ENCODE results near the gene PTPRF.

The PTPRF gene

GRCh38 chr1:43616383-43616782 is 85.7 kb downstream of the PTPRF start:
- Histone ChIP-seq H3K27ac (ENCODE audit: low read length) (no peak overlapping the region), H3K4me3 (ENCODE audit: low read length) (no peak overlapping the region), H3K36me3 (ENCODE audit: control insufficient read depth, low read depth, low read length) (peaks cover 63% of the 10 kb centered on the region), H3K4me1 (ENCODE audit: control insufficient read depth, low read depth, low read length) (no peaks in the 10 kb centered on the region), H3K27me3 (ENCODE audit: control insufficient read depth, insufficient read depth, low read length) (no peaks in the 10 kb centered on the region), H3K9ac (ENCODE audit: low read length) (no peak overlapping the region), H3K9me3 (ENCODE audit: control insufficient read depth, low read depth, low read length) (no peaks in the 10 kb centered on the region)

- H3K36me3 ChIP-seq (ENCODE audit: control insufficient read depth, low read depth, low read length) = peaks cover 68% of the 10 kb centered on the region
- no peak overlapping the region for H3K9ac ChIP-seq (ENCODE audit: low read length)
- H3K9me3 ChIP-seq (ENCODE audit: control insufficient read depth, low read depth, low read length) = no peaks in the 10 kb centered on the region
- no peak overlapping the region for H3K4me3 ChIP-seq (ENCODE audit: low read length)
- no peaks in the 10 kb centered on the region for H3K27me3 ChIP-seq (ENCODE audit: control insufficient read depth, insufficient read depth, low read length)
- no peak overlapping the region for H3K27ac ChIP-seq (ENCODE audit: low read length)
- H3K4me1 ChIP-seq (ENCODE audit: control insufficient read depth, low read depth, low read length) = no peaks in the 10 kb centered on the region
Observed at GRCh38 chr1:43617011-43617410, 86.3 kb downstream of the PTPRF start.

GRCh38 chr1:43617668-43618067 is 87.0 kb downstream of the PTPRF start:
- no peaks in the 10 kb centered on the region for H3K4me1 ChIP-seq (ENCODE audit: control insufficient read depth, low read depth, low read length)
- peaks cover 74% of the 10 kb centered on the region for H3K36me3 ChIP-seq (ENCODE audit: control insufficient read depth, low read depth, low read length)

GRCh38 chr1:43618521-43619313 is 88.0 kb downstream of the PTPRF start:
- Histone ChIP-seq H3K9me3 (ENCODE audit: control insufficient read depth, low read depth, low read length) (no peaks in the 10 kb centered on the region), H3K27me3 (ENCODE audit: control insufficient read depth, insufficient read depth, low read length) (no peaks in the 10 kb centered on the region), H3K36me3 (ENCODE audit: control insufficient read depth, low read depth, low read length) (peaks cover 71% of the 10 kb centered on the region), H3K27ac (ENCODE audit: low read length) (no peak overlapping the region), H3K4me1 (ENCODE audit: control insufficient read depth, low read depth, low read length) (no peaks in the 10 kb centered on the region), H3K9ac (ENCODE audit: low read length) (no peak overlapping the region), H3K4me3 (ENCODE audit: low read length) (no peak overlapping the region)

More at GRCh38 chr1:43617668-43618067, 87.0 kb downstream of the PTPRF start:
- Histone ChIP-seq H3K27ac (ENCODE audit: low read length) (no peak overlapping the region), H3K9me3 (ENCODE audit: control insufficient read depth, low read depth, low read length) (no peaks in the 10 kb centered on the region), H3K27me3 (ENCODE audit: control insufficient read depth, insufficient read depth, low read length) (no peaks in the 10 kb centered on the region), H3K4me3 (ENCODE audit: low read length) (no peak overlapping the region), H3K9ac (ENCODE audit: low read length) (no peak overlapping the region)

DNA sequence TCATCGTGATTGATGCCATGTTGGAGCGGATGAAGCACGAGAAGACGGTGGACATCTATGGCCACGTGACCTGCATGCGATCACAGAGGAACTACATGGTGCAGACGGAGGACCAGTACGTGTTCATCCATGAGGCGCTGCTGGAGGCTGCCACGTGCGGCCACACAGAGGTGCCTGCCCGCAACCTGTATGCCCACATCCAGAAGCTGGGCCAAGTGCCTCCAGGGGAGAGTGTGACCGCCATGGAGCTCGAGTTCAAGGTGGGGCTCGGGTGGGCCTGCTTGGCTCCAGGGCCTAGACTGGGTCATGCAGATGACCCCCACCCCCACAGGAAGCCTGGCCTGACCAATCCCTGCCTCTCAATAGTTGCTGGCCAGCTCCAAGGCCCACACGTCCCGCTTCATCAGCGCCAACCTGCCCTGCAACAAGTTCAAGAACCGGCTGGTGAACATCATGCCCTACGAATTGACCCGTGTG is 88.7 kb downstream of the PTPRF start:
- no peak overlapping the region for H3K27ac ChIP-seq (ENCODE audit: low read length)
- no peak overlapping the region for H3K4me3 ChIP-seq (ENCODE audit: low read length)
- H3K36me3 ChIP-seq (ENCODE audit: control insufficient read depth, low read depth, low read length) = peaks cover 66% of the 10 kb centered on the region
- no peak overlapping the region for H3K9ac ChIP-seq (ENCODE audit: low read length)
- H3K9me3 ChIP-seq (ENCODE audit: control insufficient read depth, low read depth, low read length) = no peaks in the 10 kb centered on the region
- H3K4me1 ChIP-seq (ENCODE audit: control insufficient read depth, low read depth, low read length) = no peaks in the 10 kb centered on the region
- H3K27me3 ChIP-seq (ENCODE audit: control insufficient read depth, insufficient read depth, low read length) = no peaks in the 10 kb centered on the region

- Histone ChIP-seq H3K9me3 (ENCODE audit: control insufficient read depth, low read depth, low read length) (no peaks in the 10 kb centered on the region), H3K27me3 (ENCODE audit: control insufficient read depth, insufficient read depth, low read length) (no peaks in the 10 kb centered on the region), H3K4me1 (ENCODE audit: control insufficient read depth, low read depth, low read length) (no peaks in the 10 kb centered on the region), H3K27ac (ENCODE audit: low read length) (no peak overlapping the region), H3K36me3 (ENCODE audit: control insufficient read depth, low read depth, low read length) (peaks cover 66% of the 10 kb centered on the region), H3K9ac (ENCODE audit: low read length) (no peak overlapping the region), H3K4me3 (ENCODE audit: low read length) (no peak overlapping the region)
Observed at GRCh38 chr1:43619996-43620920, 89.6 kb downstream of the PTPRF start.

DNA sequence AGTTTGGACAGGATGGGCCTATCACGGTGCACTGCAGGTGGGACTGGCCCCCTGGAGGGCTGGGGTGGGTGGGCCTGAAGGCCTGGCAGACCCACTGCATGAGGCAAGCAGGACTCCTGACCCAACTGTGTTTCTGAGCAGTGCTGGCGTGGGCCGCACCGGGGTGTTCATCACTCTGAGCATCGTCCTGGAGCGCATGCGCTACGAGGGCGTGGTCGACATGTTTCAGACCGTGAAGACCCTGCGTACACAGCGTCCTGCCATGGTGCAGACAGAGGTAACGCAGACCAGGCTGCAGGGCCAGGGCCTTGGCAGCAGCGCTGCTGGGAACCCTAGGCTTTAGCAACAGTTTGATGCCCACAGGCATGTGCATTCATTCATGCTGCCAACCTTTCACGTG is 90.3 kb downstream of the PTPRF start:
- Histone ChIP-seq H3K4me3 (ENCODE audit: low read length) (no peak overlapping the region), H3K27ac (ENCODE audit: low read length) (no peak overlapping the region), H3K9me3 (ENCODE audit: control insufficient read depth, low read depth, low read length) (no peaks in the 10 kb centered on the region), H3K27me3 (ENCODE audit: control insufficient read depth, insufficient read depth, low read length) (no peaks in the 10 kb centered on the region), H3K4me1 (ENCODE audit: control insufficient read depth, low read depth, low read length) (no peaks in the 10 kb centered on the region), H3K36me3 (ENCODE audit: control insufficient read depth, low read depth, low read length) (peaks cover 63% of the 10 kb centered on the region), H3K9ac (ENCODE audit: low read length) (no peak overlapping the region)

DNA sequence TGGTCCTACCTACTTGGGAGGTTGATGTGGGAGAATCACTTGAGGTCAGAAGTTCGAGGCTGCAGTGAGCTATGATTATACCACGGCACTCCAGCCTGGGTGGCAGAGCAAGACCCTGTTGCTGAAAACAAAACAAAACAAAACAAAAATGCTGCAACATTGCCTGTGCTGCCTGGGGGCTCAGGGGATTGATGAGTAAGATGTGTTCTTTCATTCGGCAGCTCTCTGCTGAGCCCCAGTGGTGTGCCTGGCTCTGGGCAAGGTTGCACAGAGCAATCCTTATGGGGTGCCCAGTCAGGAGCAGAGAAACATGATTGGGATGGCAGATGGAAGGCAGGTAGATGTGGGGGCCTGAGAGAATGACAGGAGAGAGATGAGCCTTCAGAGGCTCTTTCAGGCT is 90.7 kb downstream of the PTPRF start:
- peaks cover 63% of the 10 kb centered on the region for H3K36me3 ChIP-seq (ENCODE audit: control insufficient read depth, low read depth, low read length)
- H3K4me1 ChIP-seq (ENCODE audit: control insufficient read depth, low read depth, low read length) = no peaks in the 10 kb centered on the region
- H3K27ac ChIP-seq (ENCODE audit: low read length) = no peak overlapping the region
- no peak overlapping the region for H3K4me3 ChIP-seq (ENCODE audit: low read length)
- no peaks in the 10 kb centered on the region for H3K27me3 ChIP-seq (ENCODE audit: control insufficient read depth, insufficient read depth, low read length)
- H3K9ac ChIP-seq (ENCODE audit: low read length) = no peak overlapping the region
- no peaks in the 10 kb centered on the region for H3K9me3 ChIP-seq (ENCODE audit: control insufficient read depth, low read depth, low read length)

DNA sequence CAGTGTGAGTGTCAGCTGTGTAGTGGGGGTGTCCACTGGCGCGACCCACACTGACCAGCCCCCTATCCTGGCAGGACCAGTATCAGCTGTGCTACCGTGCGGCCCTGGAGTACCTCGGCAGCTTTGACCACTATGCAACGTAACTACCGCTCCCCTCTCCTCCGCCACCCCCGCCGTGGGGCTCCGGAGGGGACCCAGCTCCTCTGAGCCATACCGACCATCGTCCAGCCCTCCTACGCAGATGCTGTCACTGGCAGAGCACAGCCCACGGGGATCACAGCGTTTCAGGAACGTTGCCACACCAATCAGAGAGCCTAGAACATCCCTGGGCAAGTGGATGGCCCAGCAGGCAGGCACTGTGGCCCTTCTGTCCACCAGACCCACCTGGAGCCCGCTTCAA is 91.2 kb downstream of the PTPRF start:
- H3K4me1 ChIP-seq (ENCODE audit: control insufficient read depth, low read depth, low read length) = no peaks in the 10 kb centered on the region
- peaks cover 60% of the 10 kb centered on the region for H3K36me3 ChIP-seq (ENCODE audit: control insufficient read depth, low read depth, low read length)
- no peak overlapping the region for H3K4me3 ChIP-seq (ENCODE audit: low read length)
- no peaks in the 10 kb centered on the region for H3K27me3 ChIP-seq (ENCODE audit: control insufficient read depth, insufficient read depth, low read length)
- H3K9ac ChIP-seq (ENCODE audit: low read length) = no peak overlapping the region
- H3K27ac ChIP-seq (ENCODE audit: low read length) = no peak overlapping the region
- H3K9me3 ChIP-seq (ENCODE audit: control insufficient read depth, low read depth, low read length) = no peaks in the 10 kb centered on the region

- Histone ChIP-seq H3K36me3 (ENCODE audit: control insufficient read depth, low read depth, low read length) (peaks cover 54% of the 10 kb centered on the region), H3K27ac (ENCODE audit: low read length) (no peak overlapping the region), H3K27me3 (ENCODE audit: control insufficient read depth, insufficient read depth, low read length) (no peaks in the 10 kb centered on the region), H3K4me3 (ENCODE audit: low read length) (no peak overlapping the region), H3K9me3 (ENCODE audit: control insufficient read depth, low read depth, low read length) (no peaks in the 10 kb centered on the region), H3K9ac (ENCODE audit: low read length) (no peak overlapping the region), H3K4me1 (ENCODE audit: control insufficient read depth, low read depth, low read length) (no peaks in the 10 kb centered on the region)
Observed at GRCh38 chr1:43622471-43622870, 91.8 kb downstream of the PTPRF start.

DNA sequence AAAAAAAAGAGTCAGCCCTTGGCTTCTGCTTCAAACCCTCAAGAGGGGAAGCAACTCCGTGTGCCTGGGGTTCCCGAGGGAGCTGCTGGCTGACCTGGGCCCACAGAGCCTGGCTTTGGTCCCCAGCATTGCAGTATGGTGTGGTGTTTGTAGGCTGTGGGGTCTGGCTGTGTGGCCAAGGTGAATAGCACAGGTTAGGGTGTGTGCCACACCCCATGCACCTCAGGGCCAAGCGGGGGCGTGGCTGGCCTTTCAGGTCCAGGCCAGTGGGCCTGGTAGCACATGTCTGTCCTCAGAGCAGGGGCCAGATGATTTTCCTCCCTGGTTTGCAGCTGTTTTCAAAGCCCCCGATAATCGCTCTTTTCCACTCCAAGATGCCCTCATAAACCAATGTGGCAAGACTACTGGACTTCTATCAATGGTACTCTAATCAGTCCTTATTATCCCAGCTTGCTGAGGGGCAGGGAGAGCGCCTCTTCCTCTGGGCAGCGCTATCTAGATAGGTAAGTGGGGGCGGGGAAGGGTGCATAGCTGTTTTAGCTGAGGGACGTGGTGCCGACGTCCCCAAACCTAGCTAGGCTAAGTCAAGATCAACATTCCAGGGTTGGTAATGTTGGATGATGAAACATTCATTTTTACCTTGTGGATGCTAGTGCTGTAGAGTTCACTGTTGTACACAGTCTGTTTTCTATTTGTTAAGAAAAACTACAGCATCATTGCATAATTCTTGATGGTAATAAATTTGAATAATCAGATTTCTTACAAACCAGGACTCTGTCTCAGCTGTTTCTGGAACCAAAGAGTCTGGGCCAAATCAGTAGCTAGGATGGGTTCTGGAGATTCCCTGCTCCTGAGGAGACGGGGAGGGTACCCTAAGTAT is 92.5 kb downstream of the PTPRF start:
- no peaks in the 10 kb centered on the region for H3K9me3 ChIP-seq (ENCODE audit: control insufficient read depth, low read depth, low read length)
- H3K27me3 ChIP-seq (ENCODE audit: control insufficient read depth, insufficient read depth, low read length) = no peaks in the 10 kb centered on the region
- no peak overlapping the region for H3K4me3 ChIP-seq (ENCODE audit: low read length)
- peaks cover 48% of the 10 kb centered on the region for H3K36me3 ChIP-seq (ENCODE audit: control insufficient read depth, low read depth, low read length)
- H3K4me1 ChIP-seq (ENCODE audit: control insufficient read depth, low read depth, low read length) = no peaks in the 10 kb centered on the region
- no peak overlapping the region for H3K9ac ChIP-seq (ENCODE audit: low read length)
- H3K27ac ChIP-seq (ENCODE audit: low read length) = no peak overlapping the region

Data from iPS-18a (cell line).